Measurements from ENCODE around the gene G3BP1.
A peak's percentile ranks its signal among the peaks of the same experiment; 100 is the strongest.
"Not testable (repeated sequence)": the region's sequence is repeated elsewhere in the genome, so short reads cannot be mapped to it uniquely, and the experiment has no call there.

G3BP1 gene

GRCh38 chr5:151800532-151800931, 28.8 kb downstream of the G3BP1 start:
- no peak for DNase-seq

- DNase-seq: no peak
These were observed 33.9 kb downstream of the G3BP1 start for GRCh38 chr5:151805414-151806223.

DNA sequence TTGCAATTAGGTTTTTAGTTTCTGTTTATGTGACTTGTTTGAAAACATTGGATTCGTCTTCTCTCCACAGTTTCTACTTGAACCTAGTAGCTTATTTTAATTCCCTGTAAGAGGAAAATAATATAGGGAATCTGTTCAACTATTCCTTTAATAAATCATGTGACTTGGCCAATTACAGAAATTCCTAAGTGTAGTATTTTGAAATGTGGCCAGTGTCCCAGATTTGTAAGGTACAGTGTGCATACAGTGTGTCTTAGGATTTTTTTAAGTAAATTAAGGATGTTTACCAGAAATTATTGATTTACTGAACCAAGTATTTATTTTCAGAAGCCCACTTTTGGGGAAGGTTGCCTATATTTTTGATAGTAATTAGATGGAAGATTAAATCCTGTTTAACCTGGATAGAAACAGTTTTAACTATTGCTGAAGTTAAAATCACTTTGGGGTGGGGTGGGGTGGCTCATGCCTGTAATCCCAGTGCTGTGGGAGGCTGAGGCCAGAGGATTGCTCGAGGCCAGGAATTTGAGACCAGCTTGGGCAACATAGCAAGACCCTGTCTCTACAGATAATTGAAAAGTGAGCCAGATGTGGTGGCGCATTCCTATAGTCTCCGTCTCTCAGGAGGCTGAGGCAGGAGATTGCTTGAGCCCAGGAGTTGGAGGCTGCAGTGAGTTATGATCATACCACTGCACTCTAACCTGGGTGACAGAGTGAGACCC, 36.9 kb downstream of the G3BP1 start:
- DNase-seq: no peak

GRCh38 chr5:151810449-151810848, 38.7 kb downstream of the G3BP1 start:
- DNase-seq: no peak

DNA sequence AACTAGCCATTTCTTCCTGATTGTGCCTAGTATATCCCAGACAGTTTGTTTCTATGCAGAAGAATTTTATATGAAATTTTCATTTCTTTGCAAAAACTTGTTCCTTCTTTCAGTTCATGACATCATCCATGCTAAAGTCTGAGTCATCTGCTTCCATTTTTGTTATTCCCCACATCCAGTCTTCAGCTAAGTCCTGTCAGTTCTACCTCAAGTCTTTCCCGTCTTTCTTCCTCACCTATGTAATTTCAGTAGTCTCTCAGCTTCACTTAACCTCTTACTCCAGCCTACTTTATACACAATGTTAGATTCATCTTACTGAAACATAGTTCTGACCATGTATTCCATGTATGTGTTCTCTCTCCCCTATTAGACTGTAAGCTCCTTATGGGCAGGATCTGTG, 39.1 kb downstream of the G3BP1 start:
- no peak for DNase-seq

DNA sequence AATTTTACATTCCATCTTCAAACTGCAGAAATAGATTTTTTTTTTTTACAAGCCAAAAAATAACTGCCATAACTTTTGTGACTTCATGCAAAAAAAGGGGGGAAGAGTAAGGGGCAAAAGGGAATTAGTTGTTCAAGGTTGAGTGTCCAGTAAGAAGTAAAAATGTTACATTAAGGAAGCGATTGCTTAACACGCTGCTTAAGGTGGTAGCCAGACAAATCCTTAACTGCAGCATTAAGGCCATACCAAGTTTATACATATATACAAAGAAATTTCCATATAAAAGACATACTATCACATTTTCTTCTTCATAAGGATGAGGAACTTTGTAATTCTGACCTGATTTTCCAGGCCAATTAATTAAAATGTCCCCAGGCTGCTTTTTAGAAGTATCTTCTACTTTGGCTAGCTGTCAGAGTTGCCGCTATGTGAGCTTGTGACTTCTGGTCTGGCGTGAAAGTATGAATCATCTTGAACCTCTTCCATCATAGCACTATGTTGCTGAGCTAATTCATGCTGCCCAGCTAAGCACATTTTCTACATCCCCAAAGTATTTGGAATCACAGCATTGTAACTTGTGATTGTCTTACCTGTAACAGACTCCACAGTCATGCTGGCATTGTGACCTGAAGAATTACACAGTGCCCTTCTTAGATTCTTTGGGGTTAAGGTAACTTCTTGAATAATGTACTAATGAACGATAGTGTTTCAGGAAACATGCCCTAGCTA, 40.0 kb downstream of the G3BP1 start:
- DNase-seq: no peak

DNA sequence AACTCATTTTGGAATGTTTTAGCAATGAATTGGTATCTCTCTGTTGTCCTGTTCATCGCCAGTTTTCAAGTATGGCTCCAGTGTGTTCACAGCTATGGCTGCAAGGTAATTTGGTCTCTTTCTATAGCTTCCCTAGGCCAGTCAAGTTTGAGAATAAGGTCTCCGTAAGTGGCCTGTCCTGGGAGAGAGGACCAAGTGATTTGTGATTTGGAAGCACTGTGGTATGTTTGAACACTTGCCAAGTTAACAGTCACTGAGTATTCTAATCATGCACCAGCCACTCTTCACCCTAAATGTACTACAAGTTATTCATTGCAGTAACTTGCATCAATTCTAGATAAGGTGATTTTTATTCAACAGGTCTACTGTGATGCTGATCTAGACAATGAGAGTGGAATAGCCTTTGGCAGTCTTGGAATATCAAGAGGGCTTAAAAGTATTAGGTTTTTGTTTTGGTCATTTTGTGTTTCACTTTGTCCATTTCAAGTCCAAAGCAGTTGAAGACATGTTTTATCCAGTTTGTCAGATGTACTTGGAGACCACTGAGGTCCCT, 41.1 kb downstream of the G3BP1 start:
- no peak for DNase-seq

DNA sequence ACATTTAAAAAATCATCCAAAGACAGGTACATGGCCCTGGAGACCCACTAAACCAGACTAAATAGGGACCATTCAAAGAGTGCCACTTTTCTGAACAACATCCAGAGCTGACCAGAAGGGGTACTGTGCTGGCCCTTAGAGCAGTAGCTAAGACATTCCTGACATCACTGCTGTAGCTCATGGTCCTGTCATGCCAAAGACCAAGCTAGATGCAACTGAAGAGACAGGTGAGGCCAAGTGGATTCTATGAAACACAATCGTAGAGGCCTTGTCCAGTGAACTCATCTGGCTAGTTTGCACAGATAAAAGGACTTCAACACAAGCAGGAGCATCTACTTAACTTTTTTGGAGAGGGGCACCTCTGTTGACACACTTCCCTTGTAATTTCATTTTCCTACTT, 43.3 kb downstream of the G3BP1 start:
- no peak for DNase-seq

- DNase-seq: no peak
These were observed 48.1 kb downstream of the G3BP1 start for GRCh38 chr5:151819830-151820229.

DNA sequence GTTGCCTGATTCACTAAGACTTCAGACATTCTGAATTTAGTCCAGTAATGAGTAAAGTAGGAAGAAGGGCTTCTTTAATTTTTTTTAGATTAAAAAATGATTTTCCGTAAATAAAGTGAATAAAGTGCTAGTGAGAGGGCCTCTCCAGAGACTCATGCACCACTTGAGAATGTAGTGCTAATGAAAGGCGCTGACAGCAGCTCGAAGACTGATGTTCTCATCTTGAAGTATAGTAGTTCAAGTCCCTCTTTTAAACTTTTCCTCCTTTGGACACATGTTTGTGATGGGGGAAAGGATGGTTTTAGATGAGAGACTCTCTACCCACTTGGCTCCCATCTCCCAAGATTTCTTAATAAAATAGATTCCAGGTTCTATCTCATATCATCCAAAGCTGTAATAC, 48.5 kb downstream of the G3BP1 start:
- no peak for DNase-seq

GRCh38 chr5:151820903-151821302, 49.1 kb downstream of the G3BP1 start:
- DNase-seq: no peak

DNA sequence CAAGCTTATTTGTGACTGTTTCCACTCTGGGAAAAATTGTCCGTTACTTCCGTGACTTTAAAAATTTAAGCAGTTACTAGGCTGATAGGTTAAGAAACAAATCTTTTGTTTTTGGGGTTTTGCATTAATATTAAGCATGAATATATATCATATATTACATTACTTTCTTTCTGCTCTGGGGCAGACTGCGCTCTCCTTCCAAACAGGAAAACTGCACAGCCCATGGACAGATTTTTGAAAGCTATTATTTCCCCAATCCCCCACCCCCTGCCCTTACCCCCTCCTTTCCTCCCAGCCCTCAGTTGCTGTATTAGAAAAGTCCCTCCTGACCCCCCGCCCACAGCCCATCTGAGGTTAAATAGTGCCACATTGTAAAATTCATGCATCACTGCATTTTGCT, 50.4 kb downstream of the G3BP1 start:
- no peak for DNase-seq

DNA sequence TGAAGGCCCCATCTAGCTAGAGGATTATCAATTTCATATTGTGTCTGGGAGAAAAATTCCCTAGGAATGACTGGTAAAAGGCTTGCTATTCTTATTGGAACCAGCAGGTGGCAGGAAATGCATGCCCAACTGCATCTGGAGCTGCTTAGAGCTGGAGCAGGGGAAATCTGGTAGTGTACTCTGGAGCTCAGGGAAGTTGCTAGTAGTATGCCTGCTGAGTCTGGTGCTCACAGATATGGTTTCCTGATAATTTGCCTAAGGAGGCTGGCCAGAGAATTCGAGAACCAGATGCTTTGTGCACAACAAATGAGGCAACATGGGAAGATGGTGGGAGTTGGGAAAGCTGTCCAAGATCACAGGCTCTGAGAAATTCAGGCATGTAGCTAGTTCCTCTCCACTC, 53.7 kb downstream of the G3BP1 start:
- peak; percentile 6 for DNase-seq

GRCh38 chr5:151829370-151829769, 57.6 kb downstream of the G3BP1 start:
- DNase-seq: no peak

GRCh38 chr5:151832843-151833242, 61.1 kb downstream of the G3BP1 start:
- not testable (repeated sequence) for DNase-seq

DNA sequence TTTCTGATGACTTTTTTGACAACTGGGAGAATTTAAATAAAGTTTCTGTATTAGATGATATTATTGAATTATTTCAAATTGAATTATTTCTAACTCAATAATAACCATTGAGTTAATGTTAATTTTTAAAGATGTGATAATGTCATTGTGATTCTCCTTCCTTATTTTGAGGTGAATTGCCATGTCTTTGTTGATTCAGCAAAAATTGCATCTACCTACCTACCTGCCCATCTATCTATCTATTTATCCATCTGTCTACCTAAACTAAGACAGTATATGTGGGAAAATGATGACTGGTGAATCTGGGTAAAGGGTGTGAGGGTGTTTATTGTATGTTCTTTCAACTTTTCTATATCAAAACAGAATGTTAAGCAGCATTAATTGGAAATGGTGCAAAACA, 75.0 kb downstream of the G3BP1 start:
- DNase-seq: no peak

DNA sequence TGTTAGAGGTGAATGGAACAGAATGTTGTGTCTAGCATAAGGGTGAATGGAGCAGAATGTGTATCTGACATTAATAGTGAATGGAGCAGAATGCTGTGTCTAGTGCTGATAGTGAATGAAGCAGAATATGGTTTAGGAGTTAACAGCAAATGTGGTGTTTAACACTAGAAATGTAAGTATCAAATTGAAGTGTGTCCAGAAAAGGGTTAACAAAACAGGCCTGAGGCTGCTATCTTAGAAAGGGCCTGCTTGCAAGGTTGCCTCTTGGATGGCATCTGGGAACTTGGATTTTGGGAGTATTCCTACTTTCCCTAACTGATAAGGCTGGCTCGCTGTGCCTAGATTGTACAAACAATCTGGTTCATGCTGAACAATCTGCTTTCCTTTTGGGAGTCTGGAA, 76.1 kb downstream of the G3BP1 start:
- DNase-seq: no peak

GRCh38 chr5:151855701-151856100, 83.9 kb downstream of the G3BP1 start:
- DNase-seq: no peak

DNA sequence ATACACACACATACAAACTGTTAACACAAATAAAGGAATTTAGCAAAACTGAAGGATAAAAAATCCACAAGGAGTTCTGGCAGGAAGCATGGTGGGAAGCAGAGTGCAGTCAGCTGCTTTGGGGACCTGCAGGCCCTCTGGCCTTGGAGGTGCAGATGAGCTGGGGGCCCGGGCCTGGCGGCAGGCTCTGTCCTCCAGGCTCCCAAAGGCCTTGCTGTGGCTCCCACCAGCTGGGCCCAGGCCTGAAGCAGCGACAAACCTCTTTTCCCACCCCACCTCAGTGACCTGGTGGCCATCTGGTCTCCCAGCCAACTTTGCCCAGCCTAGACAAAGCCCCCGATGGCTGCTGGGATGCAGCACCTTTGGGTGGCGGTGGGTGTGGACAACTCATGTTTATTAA, 85.1 kb downstream of the G3BP1 start:
- DNase-seq: no peak

GRCh38 chr5:151860867-151861266, 89.1 kb downstream of the G3BP1 start:
- DNase-seq: not testable (repeated sequence)

Data from NCI-H2081 treated with DMSO at 0.1 percent for 48 hours (cell line).